ENCODE data around the gene BDKRB1.

BDKRB1 gene

GRCh38 chr14:96265383-96266095, 9.5 kb downstream of the BDKRB1 start:
- Histone ChIP-seq H3K4me1 (ENCODE audit: insufficient read depth, poor library complexity, severe bottlenecking) (peaks cover 32% of the 10 kb centered on the region), H3K36me3 (ENCODE audit: low read depth) (no peaks in the 10 kb centered on the region), H3K27me3 (ENCODE audit: insufficient read depth, poor library complexity, severe bottlenecking) (no peaks in the 10 kb centered on the region), H3K27ac (ENCODE audit: poor library complexity, severe bottlenecking) (no peak overlapping the region), H3K4me3 (ENCODE audit: severe bottlenecking) (no peak overlapping the region), H3K9me3 (ENCODE audit: severe bottlenecking) (no peaks in the 10 kb centered on the region)
- DNase-seq (ENCODE audit: low spot score) (no peak), ATAC-seq (ENCODE audit: low read depth) (no peak)
- no peak for TF ChIP-seq CTCF (IDR thresholded peaks at IDR 0.05; ENCODE audit: poor library complexity, severe bottlenecking)

DNA sequence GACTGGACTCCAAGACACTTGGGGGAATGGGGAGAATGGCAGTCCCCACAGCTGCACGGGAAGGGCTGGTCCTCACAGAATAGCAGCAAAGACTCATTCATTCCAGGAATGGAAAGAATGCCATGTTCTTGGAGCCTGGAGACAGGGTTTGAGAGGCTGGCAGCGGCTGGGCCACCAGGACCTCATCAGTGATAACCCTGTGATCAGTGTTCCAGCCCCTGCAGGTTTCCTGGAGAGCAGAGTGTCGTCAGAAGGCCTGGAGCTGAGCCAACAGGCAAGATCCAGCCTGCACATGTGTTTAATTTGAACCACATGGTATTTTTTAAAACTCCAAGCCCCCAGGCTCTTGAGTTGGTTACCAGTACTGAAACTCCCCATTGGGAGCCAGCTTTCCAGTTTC, 11.3 kb downstream of the BDKRB1 start:
- DNase-seq (ENCODE audit: low spot score) (peak; percentile 94), ATAC-seq (ENCODE audit: low read depth) (peak; percentile 56)
- H3K27ac ChIP-seq (ENCODE audit: poor library complexity, severe bottlenecking): peak overlapping the region; percentile 74
- no peaks in the 10 kb centered on the region for H3K27me3 ChIP-seq (ENCODE audit: insufficient read depth, poor library complexity, severe bottlenecking)
- no peak overlapping the region for H3K4me3 ChIP-seq (ENCODE audit: severe bottlenecking)
- TF ChIP-seq CTCF (IDR thresholded peaks at IDR 0.05; ENCODE audit: poor library complexity, severe bottlenecking): no peak
- H3K4me1 ChIP-seq (ENCODE audit: insufficient read depth, poor library complexity, severe bottlenecking): peaks cover 32% of the 10 kb centered on the region
- H3K36me3 ChIP-seq (ENCODE audit: low read depth): no peaks in the 10 kb centered on the region
- H3K9me3 ChIP-seq (ENCODE audit: severe bottlenecking): no peaks in the 10 kb centered on the region

DNA sequence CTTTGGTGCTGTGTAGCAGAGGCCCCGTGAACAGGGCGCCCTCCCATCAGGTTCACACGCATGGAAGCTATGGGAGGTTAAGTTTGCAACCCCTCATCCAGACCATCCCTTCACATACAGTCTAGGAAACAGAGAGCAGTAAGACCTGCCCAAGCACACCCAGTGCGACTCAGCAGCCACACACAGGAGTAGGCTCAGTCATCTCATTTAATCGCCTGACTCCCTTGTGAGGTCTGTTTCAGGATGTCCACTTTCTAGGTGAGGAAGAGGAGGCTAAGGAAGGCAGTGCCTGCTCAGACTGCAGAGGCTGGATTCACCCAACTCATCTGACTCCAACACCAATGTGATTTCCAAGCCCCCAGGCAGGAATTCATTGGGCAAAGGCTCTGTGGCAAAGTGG, 11.9 kb downstream of the BDKRB1 start:
- Histone ChIP-seq H3K9me3 (ENCODE audit: severe bottlenecking) (peaks cover 5% of the 10 kb centered on the region), H3K4me3 (ENCODE audit: severe bottlenecking) (no peak overlapping the region), H3K27ac (ENCODE audit: poor library complexity, severe bottlenecking) (peak overlapping the region; percentile 74), H3K27me3 (ENCODE audit: insufficient read depth, poor library complexity, severe bottlenecking) (no peaks in the 10 kb centered on the region), H3K4me1 (ENCODE audit: insufficient read depth, poor library complexity, severe bottlenecking) (peaks cover 32% of the 10 kb centered on the region), H3K36me3 (ENCODE audit: low read depth) (no peaks in the 10 kb centered on the region)
- ATAC-seq (ENCODE audit: low read depth): peak; percentile 36
- TF ChIP-seq CTCF (IDR thresholded peaks at IDR 0.05; ENCODE audit: poor library complexity, severe bottlenecking): no peak
- DNase-seq (ENCODE audit: low spot score): no peak

GRCh38 chr14:96268431-96269358, 12.7 kb downstream of the BDKRB1 start:
- TF ChIP-seq CTCF (IDR thresholded peaks at IDR 0.05; ENCODE audit: poor library complexity, severe bottlenecking): no peak
- Histone ChIP-seq H3K4me1 (ENCODE audit: insufficient read depth, poor library complexity, severe bottlenecking) (peaks cover 32% of the 10 kb centered on the region), H3K27ac (ENCODE audit: poor library complexity, severe bottlenecking) (peak overlapping the region; percentile 74), H3K9me3 (ENCODE audit: severe bottlenecking) (peaks cover 5% of the 10 kb centered on the region), H3K4me3 (ENCODE audit: severe bottlenecking) (no peak overlapping the region), H3K27me3 (ENCODE audit: insufficient read depth, poor library complexity, severe bottlenecking) (no peaks in the 10 kb centered on the region), H3K36me3 (ENCODE audit: low read depth) (no peaks in the 10 kb centered on the region)
- peak; percentile 97 for DNase-seq (ENCODE audit: low spot score)
- ATAC-seq (ENCODE audit: low read depth): peak; percentile 86
